CD4-positive, alpha-beta T cell treated with Interferon gamma for 1 hour (primary cell): ENCODE data around the gene CSH1.
"Not testable (repeated sequence)": the region's sequence is repeated elsewhere in the genome, so short reads cannot be mapped to it uniquely, and the experiment has no call there.

Experiments used
- DNase-seq: peaks from one replicate; pipeline ENCODE4 v3.0.0-alpha.2; 2020

The CSH1 gene

GRCh38 chr17:63898899-63899798 lies 2.8 kb upstream of the CSH1 start:
- not testable (repeated sequence) for DNase-seq

DNA sequence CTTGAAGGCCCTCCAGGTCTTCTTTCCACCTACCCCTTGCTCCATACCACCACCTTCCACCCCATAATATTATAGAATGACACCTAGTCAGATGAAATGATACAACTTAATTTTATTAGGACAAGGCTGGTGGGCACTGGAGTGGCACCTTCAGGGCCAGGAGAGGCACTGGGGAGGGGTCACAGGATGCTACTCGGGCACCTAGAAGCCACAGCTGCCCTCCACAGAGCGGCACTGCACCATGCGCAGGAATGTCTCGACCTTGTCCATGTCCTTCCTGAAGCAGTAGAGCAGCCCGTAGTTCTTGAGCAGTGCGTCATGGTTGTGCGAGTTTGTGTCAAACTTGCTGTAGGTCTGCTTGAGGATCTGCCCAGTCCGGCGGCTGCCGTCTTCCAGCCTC lies 1.6 kb downstream of the CSH1 start:
- not testable (repeated sequence) for DNase-seq

GRCh38 chr17:63894021-63894420 lies 2.4 kb downstream of the CSH1 start:
- not testable (repeated sequence) for DNase-seq

DNA sequence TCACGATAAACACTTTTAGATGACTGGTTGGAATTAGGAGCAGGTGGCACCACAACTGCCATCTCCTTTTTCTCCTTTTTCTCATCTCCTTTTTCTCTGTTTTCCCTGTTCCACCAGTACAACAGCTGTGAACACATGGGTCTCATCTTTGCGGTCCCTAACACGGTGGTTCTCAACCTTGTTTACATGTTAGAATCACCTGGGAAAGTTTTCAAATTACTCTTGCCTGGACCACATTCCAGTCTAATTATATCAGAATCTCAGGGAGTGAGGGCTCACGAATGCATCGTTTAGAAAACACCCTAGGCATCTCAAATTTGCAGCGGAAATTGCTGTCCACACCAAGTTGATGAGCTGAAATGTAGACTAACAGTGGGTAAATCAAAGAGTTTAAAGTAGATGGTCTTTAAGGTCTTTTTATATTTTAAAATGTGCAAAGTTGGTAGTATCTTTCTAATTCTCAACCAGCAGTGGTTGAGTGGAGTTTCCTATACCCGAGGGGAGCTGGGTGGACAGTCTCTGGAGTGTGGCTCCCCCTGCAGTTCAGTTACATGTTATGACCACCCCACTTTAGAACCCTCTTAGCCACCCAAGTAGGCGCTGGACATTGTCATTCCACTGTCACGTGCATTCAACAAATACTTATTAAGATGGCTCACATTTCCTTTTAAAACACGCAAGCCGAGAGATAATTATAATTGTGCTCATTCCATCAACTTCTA lies 3.9 kb downstream of the CSH1 start:
- DNase-seq, result not testable (repeated sequence)

- not testable (repeated sequence) for DNase-seq
These were observed 7.1 kb downstream of the CSH1 start for GRCh38 chr17:63889026-63889848.

- not testable (repeated sequence) for DNase-seq
These were observed 11.3 kb downstream of the CSH1 start for GRCh38 chr17:63885119-63885518.

DNA sequence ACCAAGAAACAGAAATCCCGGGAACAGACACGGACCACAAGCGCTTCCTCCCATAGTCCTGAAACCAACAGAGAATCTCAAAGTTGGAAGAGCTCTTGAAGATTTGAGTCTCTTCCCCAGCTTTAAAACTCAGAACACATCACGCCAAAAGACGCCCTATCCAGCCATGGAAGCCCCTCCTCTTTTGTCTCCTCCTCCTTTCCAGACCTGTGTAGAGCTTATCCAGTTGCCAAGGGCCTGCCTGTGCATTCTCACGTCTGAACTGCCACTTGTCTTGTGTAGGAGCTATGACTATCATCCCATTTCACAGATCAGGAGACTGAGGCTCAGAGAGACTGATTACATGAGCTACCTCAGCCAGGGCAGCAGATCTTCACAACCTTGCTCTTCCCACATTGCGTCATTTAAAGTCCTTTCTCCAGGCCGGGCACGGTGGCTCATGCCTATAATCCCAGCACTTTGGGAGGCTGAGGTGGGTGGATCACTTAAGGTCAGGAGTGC lies 13.7 kb downstream of the CSH1 start:
- DNase-seq, result not testable (repeated sequence)

DNA sequence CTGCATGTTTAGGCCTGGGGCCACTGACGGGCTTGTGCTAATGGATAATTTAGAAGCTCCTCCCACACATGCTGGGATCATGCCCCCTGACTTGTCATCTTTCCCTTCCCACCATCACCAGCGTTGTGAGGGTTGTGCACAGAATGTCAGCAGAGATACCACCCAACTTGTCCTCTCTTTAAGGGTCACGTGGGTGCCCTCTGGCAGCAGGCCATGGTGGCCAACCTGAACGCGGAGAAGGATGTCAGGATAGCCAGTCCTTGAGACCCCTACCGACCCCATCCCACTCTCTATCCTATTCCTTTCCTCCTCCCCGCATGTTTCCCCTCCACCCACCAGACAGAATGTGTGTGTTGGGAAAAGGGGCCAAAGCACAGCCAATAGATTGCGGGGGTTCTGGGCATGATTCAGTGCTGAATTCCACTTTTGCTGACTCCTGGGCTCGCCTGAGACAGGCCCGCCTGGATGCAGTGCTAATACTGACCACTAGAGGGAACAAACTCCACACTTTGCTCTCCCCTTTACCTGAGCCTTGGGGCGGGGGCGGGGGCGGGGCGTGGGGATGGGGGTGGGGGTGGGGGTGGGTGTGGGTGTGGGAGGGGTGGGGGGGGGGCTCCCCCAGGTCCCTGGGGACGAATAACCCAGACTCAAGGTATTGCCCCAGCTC lies 14.3 kb downstream of the CSH1 start, which contains the start of gene GH2:
Gene GH2, minus strand, starts transcription at position 10 of the 667 bp plus-strand sequence. CDS start 143 bp downstream, outside the sequence.
- peak; percentile 48 for DNase-seq

DNA sequence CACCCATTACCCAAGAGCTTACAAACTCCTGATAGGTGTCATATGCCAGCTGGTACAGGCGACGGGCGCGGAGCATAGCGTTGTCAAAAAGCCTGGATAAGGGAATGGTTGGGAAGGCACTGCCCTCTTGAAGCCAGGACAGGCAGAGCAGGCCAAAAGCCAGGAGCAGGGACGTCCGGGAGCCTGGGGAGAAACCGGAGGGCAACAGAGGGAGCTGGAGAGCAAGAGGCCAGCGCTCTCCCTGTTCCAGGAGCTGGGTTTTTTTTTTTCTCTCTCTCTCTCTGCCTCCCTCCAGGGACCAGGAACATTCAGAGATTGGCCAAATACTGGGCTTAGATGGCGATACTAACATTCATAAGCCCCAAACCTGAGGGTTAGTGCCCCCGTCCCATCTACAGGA lies 15.0 kb downstream of the CSH1 start:
- DNase-seq, result not testable (repeated sequence)

GRCh38 chr17:63880706-63881105 lies 15.7 kb downstream of the CSH1 start:
- DNase-seq, result no peak

DNA sequence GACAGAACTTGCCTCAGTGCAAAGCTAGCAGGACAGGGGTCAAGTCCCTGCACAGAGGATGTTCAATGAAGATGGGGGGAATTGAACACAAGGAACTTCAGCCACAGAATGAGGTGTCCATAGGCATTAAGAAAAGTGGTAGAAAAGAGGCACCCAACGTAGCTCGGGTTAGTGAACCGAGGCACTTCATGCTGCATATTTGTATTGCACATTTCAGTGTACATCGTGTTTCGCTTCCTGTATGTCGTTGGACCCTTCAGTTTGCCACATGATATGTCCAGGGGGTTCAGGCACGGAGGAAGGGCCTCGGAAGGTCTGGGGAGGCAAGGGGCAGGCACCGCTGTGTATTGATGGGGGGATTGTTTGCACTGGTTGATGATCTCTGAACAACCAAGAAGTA lies 18.0 kb downstream of the CSH1 start:
- not testable (repeated sequence) for DNase-seq

GRCh38 chr17:63874693-63875092 lies 21.7 kb downstream of the CSH1 start:
- not testable (repeated sequence) for DNase-seq

GRCh38 chr17:63874061-63874626 lies 22.2 kb downstream of the CSH1 start:
- DNase-seq, result not testable (repeated sequence)

- DNase-seq, result not testable (repeated sequence)
These were observed 22.8 kb downstream of the CSH1 start, which contains the start of gene CSH2 for GRCh38 chr17:63873577-63873976. Gene CSH2, minus strand, starts transcription at chr17:63873677. Its CDS starts 63 bp downstream, at chr17:63873614.

DNA sequence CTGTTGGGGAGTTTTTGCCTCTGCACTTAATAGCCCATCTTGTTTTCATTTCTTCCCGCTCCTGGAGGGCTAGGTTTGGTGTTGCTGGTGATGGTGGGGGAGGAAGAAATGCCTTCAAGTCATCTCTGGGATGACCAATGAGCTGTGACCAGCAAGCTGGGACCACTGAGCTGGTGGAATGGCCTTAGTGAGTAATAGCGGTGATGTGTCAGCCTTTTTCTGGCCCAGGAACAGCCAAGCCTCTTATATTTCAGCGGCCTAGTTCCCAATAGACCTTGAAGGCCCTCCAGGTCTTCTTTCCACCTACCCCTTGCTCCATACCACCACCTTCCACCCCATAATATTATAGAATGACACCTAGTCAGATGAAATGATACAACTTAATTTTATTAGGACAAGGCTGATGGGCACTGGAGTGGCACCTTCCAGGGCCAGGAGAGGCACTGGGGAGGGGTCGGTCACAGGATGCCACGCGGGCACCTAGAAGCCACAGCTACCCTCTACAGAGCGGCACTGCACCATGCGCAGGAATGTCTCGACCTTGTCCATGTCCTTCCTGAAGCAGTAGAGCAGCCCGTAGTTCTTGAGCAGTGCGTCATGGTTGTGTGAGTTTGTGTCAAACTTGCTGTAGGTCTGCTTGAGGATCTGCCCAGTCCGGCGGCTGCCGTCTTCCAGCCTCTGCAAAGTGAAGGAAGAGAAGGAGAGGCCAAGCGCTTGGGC lies 24.6 kb downstream of the CSH1 start:
- not testable (repeated sequence) for DNase-seq

- DNase-seq, result not testable (repeated sequence)
These were observed 26.1 kb downstream of the CSH1 start for GRCh38 chr17:63870292-63870665.

DNA sequence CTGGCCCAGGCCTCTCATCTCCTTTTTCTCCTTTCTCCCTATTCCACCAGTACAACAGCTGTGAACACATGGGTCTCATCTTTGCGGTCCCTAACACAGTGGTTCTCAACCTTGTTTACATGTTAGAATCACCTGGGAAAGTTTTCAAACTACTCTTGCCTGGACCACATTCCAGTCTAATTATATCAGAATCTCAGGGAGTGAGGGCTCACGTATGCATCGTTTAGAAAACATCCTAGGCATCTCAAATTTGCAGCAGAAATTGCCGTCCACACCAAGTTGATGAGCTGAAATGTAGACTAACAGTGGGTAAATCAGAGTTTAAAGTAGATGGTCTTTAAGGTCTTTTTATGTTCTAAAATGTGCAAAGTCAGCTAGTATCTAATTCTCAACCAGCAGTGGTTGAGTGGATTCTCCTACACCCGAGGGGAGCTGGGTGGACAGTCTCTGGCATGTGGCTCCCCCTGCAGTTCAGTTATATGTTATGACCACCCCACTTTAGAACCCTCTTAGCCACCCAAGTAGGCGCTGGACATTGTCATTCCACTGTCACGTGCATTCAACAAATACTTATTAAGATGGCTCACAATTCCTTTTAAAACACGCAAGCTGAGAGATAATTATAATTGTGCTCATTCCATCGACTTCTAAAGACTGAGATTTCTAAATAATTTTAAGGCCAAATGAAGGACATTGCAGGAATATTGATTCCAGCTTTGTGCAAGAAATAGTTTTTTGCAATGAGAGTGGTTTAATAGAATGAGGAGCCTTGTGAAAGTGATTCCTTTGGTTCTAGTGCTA lies 26.7 kb downstream of the CSH1 start:
- DNase-seq, result not testable (repeated sequence)

DNA sequence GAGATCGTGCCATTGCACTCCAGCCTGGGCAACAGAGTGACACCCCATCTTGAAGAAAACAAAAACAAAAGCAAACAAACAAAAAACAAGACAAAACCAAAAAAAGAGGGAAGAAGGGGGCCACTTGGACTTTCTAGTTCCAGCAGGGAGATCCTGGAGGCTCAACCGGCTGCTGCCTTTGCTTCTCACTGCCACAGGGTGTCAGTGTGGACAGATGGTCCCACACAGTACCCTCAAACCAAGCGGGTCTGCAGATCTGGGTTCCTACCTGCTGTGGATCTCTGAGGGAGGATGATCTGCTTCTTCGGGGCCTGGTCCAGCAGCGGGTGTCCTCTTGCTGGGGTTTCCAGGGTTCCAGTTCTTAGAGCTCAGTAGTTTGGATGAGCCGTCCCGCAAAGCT lies 29.7 kb downstream of the CSH1 start:
- not testable (repeated sequence) for DNase-seq

DNA sequence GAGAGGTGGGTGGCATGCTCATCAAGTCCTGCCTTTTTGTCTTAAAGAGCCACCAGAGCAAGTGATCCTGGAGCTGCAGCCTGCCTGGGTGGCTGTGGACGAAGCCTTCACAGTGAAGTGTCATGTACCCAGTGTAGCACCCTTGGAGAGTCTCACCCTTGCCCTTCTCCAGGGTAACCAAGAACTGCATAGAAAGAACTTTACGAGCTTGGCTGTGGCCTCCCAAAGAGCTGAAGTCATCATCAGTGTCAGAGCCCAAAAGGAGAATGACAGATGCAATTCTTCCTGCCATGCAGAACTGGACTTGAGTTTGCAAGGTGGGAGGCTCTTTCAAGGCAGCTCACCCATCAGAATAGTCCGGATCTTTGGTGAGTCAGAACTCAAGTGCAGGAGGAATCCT lies 37.1 kb downstream of the CSH1 start:
- no peak for DNase-seq

DNA sequence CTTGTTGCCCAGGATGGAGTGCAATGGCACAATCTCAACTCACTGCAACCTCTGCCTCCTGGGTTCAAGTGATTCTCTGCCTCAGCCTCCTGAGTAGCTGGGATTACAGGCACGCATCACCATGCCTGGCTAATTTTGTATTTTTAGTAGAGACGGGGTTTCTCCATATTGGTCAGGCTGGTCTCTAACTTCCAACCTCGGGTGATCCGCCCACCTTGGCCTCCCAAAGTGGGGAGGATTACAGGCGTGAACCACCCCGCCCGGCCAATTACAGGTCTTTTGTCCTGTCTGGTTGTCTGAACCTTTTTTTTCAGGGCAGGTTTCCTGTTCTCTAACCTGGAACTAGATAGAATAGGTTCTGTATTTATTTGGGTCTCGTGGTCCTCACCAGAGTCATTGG lies 39.9 kb downstream of the CSH1 start:
- not testable (repeated sequence) for DNase-seq
